Adipose tissue (tissue), 3 donors: ENCODE data around the gene TEAD3. TPM values are rescaled to one million over a fixed set of nuclear protein-coding genes. Genes with fewer than 3 reads are reported as not detected.
"Not testable (repeated sequence)": the region's sequence is repeated elsewhere in the genome, so short reads cannot be mapped to it uniquely, and the experiment has no call there.

Experiments
- H3K27ac ChIP-seq: one replicate; pipeline ENCODE4 v1.5.1; 2013; ENCODE audit warnings: low read depth, low read length
- WGBS, 3 donors: extraction: QIAGEN DNeasy Blood & Tissue Kit; methylation state at CpG; one replicate each; pipeline ENCODE4 v1.1.7; 2013; 5-methylcytosine and 5-hydroxymethylcytosine counted together
- polyA plus RNA-seq, 3 donors: library from polyadenylated mRNA; stranded (reverse); fragments of 200-250 nt; gene quantifications; one replicate each; pipeline ENCODE4 v1.2.3, GENCODE V29; 2013
- donor health status: healthy with polysubstance abuse.
- donor health status: Bipolar disorder and iron deficiency.
- donor health status: healthy.

Gene TEAD3
- polyA plus RNA-seq, 3 donors: 4.7 to 18.7 (median 16.0) TPM

DNA sequence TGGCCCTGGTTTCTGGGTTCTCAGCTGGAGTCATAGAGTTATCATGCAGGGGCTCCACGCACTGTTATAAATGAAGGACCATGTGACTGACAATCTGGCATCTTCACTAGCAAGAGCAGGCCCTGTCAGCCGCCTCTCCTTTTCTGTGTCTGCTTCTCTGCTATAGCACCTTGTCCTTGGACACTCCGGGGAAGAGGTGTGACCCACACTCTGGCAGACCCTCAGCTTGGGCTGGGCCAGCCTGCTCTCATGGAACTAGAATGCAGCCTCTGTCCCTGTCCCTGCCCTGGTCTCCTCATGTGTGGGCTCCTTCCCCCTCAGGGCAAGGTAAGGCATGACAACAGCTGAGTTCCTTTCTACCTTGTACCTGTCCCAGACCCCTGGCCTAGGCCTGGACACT lies 55.7 kb downstream of the TEAD3 start:
- H3K27ac ChIP-seq: no peak overlapping the region
- 76 to 89% (median 87%) methylated on average over 3 of the region's 3 CpGs for WGBS, 3 donors

GRCh38 chr6:35439308-35439707 lies 57.6 kb downstream of the TEAD3 start:
- no peak overlapping the region for H3K27ac ChIP-seq
- 41 to 75% (median 48%) methylated on average over 3 of the region's 3 CpGs for WGBS, 3 donors

DNA sequence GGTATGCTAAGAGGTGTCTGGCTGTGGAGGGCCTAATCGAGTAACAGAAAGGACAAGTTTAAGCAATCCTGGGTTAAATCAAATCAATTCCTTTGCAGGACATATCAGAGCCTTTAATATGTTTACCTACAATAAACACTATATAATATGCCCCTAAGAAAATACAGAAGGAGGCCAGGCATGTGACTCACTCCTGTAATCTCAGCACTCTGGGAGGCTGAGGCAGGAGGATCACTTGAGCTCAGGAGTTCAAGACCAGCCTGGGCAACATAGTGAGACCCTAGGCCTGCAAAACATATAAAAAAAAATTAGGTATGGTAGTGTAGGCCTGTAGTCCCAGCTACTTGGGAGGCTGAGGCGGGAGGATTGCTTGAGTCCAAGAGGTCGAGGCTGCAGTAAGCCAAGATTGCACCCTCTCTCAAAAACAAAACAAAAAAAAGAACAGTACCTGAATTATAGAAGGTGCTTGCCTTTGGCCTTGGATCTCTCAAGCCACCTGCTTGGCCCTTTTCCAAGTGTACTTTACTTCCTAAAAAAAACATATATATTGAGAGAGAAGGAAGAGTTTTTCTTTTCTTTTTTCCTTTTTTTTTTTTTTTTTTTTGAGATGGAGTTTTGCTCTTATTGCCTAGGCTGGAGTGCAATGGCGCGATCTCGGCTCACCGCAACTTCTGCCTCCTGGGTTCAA lies 58.4 kb downstream of the TEAD3 start:
- WGBS, 3 donors: 95 to 98% (median 97%) methylated on average over 7 of the region's 7 CpGs
- H3K27ac ChIP-seq: not testable (repeated sequence)

GRCh38 chr6:35436071-35436857 lies 60.6 kb downstream of the TEAD3 start:
- H3K27ac ChIP-seq: no peak overlapping the region
- WGBS, 3 donors: 85 to 89% (median 87%) methylated on average over 8 of the region's 8 CpGs

- H3K27ac ChIP-seq: no peak overlapping the region
- WGBS, 3 donors: 66 to 74% (median 71%) methylated on average over 16 of the region's 16 CpGs
Measured at GRCh38 chr6:35435074-35435837, 61.6 kb downstream of the TEAD3 start.

DNA sequence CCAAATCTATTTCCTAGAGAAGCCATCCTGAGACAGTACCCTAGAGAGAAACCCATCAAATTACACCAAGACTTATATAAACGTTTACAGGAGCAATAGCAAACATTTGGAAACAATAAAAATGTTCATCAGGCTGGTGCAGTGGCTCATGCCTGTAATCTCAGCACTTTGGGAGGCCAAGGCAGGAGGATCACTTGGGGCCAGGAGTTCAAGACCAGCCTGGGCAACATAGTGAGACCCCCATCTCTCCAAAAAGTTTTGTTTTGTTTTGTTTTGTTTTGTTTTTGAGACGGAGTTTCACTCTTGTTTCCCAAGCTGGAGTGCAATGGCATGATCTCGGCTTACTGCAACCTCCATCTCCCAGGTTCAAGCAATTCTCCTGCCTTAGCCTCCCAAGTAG lies 64.2 kb downstream of the TEAD3 start:
- H3K27ac ChIP-seq: not testable (repeated sequence)
- 74 to 75% (median 75%) methylated on average over 3 of the region's 3 CpGs for WGBS, 3 donors

DNA sequence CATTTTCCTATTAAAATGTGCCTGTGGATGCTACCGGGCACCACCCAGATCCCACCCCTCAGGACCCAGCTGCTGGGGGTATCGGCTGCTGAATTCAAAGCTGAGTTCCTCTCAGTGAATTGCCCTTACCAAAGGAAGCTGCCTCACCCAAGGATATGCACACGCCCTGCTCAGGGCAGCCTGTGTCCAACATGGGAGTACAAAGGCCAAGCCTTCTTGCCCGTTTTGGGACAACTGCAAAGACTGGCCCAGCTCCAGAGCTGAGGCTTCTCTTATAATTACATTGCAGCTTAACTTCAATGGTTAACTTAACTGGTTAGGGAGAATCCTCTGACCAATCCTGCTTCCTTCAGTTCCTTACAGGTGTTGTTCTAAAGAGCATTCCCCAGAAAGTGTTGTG lies 64.6 kb downstream of the TEAD3 start:
- 62 to 79% (median 65%) methylated on average over 4 of the region's 4 CpGs for WGBS, 3 donors
- no peak overlapping the region for H3K27ac ChIP-seq

- 89 to 100% (median 93%) methylated on average over 2 of the region's 2 CpGs for WGBS, 3 donors
Measured at GRCh38 chr6:35429463-35429862, 67.4 kb downstream of the TEAD3 start.

DNA sequence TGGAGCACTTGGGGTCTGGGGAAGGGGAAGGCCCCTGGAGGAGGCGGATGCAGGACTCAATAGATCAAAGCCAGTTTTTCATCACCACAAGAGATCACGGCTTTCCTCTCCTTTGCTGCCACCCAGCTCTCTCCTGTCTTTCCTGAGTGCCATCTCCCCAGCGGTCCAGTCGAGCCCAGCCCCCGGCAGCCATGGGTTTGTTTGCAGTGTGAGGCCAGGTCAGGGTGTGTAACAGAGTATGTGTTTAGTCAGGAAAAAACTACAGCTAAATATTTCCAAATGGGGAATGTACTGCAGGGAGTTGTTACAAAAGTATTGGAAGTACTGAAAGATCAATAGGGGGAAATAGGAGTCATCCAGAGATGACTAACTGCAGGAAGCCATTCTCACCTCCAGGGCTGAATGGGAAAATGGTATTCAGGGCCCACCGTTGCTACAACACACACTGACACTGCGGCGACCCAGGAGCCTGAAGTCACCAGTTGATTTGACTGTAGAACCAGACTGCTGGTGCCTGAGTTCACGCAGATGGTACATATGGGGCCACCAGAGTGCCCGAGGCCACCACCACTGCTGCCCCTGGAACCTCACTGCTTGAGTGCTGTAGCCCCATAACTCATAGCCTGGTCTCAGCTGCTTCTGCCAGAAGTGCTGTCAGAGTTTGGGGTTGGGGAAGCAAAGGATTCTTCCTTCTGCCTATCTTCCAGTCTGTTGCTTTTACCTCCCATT lies 68.3 kb downstream of the TEAD3 start:
- no peak overlapping the region for H3K27ac ChIP-seq
- 80 to 92% (median 92%) methylated on average over 10 of the region's 10 CpGs for WGBS, 3 donors

More at GRCh38 chr6:35429463-35429862, 67.4 kb downstream of the TEAD3 start:
- no peak overlapping the region for H3K27ac ChIP-seq

GRCh38 chr6:35427851-35428321 lies 69.0 kb downstream of the TEAD3 start:
- 79 to 97% (median 81%) methylated on average over 8 to 9 of the region's 9 CpGs for WGBS, 3 donors
- H3K27ac ChIP-seq: no peak overlapping the region

- H3K27ac ChIP-seq: no peak overlapping the region
- WGBS, 3 donors: 94 to 96% (median 94%) methylated on average over 5 of the region's 5 CpGs
Measured at GRCh38 chr6:35427435-35427834, 69.4 kb downstream of the TEAD3 start.

- no peak overlapping the region for H3K27ac ChIP-seq
- WGBS, 3 donors: 45 to 88% (median 51%) methylated on average over 8 of the region's 8 CpGs
Measured at GRCh38 chr6:35426074-35426473, 70.8 kb downstream of the TEAD3 start.

DNA sequence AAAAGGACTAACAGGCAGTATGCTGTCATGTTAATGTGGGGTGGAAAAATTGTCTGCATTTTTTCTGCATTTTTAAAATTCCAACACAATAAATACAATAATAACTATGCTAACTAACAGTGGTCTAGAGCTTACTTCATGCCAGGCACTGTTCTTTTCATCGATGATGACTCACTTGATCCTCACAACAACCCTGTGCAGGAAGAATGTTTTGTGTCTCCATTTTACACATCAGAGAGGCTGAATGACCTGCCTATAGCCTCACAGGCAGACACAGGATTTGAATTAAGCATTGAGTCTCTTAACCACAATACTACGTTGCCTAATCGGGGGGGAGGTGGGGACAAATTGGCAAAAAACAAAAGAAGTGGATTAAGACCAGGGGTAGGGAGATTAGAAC lies 71.6 kb downstream of the TEAD3 start:
- 68 to 85% (median 71%) methylated on average over 3 of the region's 3 CpGs for WGBS, 3 donors
- H3K27ac ChIP-seq: no peak overlapping the region

Other genes with a start within 250 kb of the TEAD3 start
- gene ZNF76, start 237.3 kb downstream of the TEAD3 start, polyA plus RNA-seq: 10 to 100 TPM; 17.2 to 25.9 (median 23.3) TPM
- gene DEF6, start 199.3 kb downstream of the TEAD3 start, polyA plus RNA-seq: 10 to 100 TPM in 1 of 3 donors, 1 to 10 TPM in 2; 4.2 to 17.3 (median 8.6) TPM
- gene PPARD, start 154.5 kb downstream of the TEAD3 start, polyA plus RNA-seq: 10 to 100 TPM in 2 of 3 donors, 1 to 10 TPM in 1; 5.9 to 22.9 (median 14.3) TPM
- 1 to 10 TPM; 2.9 to 4.3 (median 4.2) TPM for gene FANCE, start 44.7 kb downstream of the TEAD3 start, polyA plus RNA-seq
- 1,000 to 10,000 TPM; 1,589 to 2,638 (median 2,305) TPM for gene RPL10A, start 28.7 kb downstream of the TEAD3 start, polyA plus RNA-seq
- under 1 TPM in 2 of 3 donors, not detected in 1; 0.13 to 0.22 TPM for gene TULP1, start 15.8 kb upstream of the TEAD3 start, polyA plus RNA-seq
- 100 to 1,000 TPM; 111 to 356 (median 181) TPM for gene FKBP5, start 191.8 kb upstream of the TEAD3 start, polyA plus RNA-seq
- gene ARMC12, start 240.0 kb upstream of the TEAD3 start, polyA plus RNA-seq: under 1 TPM; 0.56 to 0.71 (median 0.58) TPM